Endometrial microvascular endothelial cells (primary cell): ENCODE measurements around the gene SKOR1. TPM values are rescaled to one million over a fixed set of nuclear protein-coding genes. Genes with fewer than 3 reads are reported as not detected.

Experiments
- in situ Hi-C: cut with HindIII; loops from 2 replicates; pipeline ENCODE4 v1.10.0; 2017; ENCODE audit warnings: low sequenced_read_pairs, low pct_unique_long_range_greater_than_20kb; ENCODE audit errors: inconsistent ontology term
- total RNA-seq: library from RNA; depleted of rRNA; stranded (reverse); fragments of >200 nt; gene quantifications from one replicate; pipeline ENCODE4 v1.2.3, GENCODE V29; 2015; ENCODE audit errors: inconsistent ontology term

The SKOR1 gene
- not detected for total RNA-seq

DNA sequence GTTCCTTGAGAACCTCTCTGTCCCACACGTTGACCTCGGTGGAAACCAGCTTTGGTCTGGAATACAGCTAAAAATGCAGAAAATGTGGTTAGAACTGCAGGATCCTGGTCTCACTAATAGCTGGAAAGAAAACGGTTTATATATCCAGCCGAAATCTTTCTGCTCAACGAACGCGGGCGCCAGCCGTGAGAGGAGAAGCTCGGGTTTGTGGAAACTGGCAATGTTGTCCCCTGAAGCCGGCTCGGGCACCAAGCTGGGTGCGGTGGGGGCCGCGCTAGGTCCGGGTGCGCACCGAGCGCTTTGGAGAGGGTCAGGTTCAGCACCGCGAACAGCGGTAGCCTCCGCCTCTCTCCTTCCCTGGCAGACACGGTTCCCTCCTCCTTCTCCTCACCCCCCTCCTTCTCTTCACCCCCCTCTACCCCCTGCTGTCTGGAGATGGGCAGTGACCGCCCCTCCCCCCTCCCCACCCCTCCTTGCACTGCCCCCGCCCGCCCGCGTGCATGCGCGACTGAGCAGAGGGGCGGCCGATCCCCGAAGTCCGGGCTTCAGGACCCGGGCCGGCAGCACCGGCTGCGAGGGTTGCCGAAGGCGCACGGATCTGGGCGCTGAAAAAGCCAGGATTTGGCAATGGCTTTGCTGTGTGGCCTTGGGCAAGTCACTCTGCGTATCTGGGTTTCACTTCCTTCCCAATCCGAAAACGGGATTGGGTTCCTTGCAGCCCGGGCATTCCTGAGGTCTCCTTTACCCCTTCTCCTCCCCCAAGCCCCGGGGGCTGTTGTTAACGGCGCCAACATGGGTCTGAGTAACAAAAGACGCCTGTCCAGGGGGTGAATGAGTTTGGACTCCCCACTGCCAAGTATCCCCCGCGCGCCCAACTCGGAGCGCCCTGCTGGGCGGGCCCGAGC, at the start of gene SKOR1:
TSS of gene SKOR1 (plus strand) at position 534 of the 905 bp plus-strand sequence. CDS start at position 628, 94 bp downstream.
- in situ Hi-C loops = no loop called here

DNA sequence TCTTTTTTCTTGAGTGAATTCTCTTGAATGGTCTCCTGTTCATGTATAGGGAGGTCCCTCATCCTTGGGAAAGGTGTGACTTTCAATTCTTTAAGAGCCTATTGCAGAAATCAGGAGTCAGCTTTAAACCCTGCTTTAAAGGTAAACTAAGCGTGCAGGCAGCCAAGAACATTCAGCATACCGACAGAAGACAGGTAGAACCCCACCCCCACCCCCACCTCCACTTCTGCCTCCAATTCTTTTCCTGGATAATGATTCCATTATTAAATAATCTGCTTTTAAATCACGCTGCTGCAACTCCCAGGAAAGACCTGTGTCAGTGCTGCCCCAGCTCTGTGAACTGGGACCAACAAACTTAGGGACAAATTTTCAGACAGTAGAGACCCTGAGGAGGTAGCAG, 49.3 kb upstream of the SKOR1 start:
- in situ Hi-C loops = no loop called here

DNA sequence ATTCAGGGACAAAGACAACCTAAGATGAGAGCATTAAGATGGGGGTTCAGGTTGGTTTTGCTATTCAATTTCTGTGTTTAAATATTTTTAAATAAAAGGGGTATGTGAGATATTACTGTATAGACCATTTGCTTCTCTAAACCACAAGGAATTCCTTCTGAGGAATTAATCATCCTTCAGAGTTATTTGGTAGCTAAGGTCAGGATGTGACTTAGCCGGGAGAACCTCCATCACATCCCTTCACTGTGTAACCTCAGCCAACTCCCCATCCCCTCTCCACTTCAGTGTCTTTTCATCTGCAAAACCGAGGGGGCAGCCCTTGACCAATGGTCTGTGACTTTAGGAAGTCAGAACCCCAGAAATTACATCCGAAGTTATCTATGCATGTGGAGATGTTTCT, 48.7 kb upstream of the SKOR1 start:
- in situ Hi-C loops = no loop called here

GRCh38 chr15:67777071-67777470, 48.2 kb upstream of the SKOR1 start:
- in situ Hi-C loops = no loop called here

- in situ Hi-C loops = no loop called here
Observed at GRCh38 chr15:67777773-67778172, 47.5 kb upstream of the SKOR1 start.

GRCh38 chr15:67778968-67779548, 46.3 kb upstream of the SKOR1 start:
- in situ Hi-C loops = no loop called here

DNA sequence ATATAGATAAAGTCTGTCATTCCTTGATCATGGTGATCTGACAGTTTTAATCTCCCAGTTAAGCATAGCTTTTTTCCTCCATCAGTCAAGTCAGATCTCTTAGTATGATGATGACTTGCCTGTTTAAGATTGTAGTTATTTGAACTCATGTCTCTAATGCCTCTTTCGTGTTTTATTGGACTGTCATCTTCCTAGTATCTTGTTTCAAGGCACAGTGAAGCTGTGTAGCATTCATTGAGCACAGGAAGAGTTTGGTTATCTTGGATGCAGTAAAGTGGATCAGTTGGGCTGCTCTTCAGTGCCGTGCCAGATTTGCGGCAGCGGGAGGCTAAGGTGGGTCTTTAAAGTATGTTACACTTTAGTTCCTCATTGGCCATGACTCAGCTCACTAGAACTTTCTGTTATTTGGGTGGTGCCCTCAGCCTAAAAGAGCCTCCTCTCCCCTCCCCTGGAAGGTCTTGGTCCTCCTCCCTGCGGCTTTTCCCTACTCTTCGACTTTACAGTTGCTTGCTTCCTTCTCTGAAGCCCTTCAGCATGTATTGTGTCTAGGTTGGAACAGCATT, 45.7 kb upstream of the SKOR1 start:
- in situ Hi-C loops = no loop called here

- in situ Hi-C loops = no loop called here
Observed at GRCh38 chr15:67781061-67781460, 44.2 kb upstream of the SKOR1 start.

GRCh38 chr15:67781907-67782690, 43.2 kb upstream of the SKOR1 start:
- in situ Hi-C loops = no loop called here

DNA sequence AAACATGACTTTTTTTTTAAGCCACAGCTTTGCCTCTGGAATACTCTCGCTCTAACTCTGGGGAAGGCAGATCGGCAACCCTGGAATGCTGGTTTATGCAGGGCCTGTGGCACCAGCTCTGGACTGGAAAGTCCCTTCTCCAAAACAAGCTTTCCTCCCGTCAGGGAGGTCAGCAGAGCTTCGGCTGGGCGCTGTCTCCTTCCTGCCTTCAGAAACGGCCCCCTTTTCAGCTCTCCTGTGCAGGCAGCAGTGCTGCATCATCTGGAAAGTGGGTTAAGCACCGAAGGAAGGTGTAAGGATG, 42.7 kb upstream of the SKOR1 start:
- in situ Hi-C loops = no loop called here

DNA sequence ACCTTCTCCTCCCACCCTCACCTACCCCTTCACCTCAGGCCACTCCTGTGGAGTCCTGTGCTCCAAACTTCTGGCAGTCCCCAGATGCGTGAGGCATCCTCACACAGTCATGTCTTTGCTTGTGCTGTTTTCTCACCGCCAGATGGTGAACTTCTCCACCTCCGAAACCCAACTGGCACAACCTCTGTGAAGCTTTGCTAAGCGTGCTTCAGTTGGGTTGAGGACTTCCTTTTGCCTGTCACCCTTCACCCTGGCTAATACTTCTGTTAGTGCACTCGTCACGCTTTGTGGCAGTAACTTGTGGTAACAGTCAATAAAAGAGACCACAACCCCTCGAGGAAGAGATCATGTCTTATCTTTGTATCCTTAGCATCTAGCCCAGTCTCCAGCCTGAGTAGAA, 42.0 kb upstream of the SKOR1 start:
- in situ Hi-C loops = no loop called here

DNA sequence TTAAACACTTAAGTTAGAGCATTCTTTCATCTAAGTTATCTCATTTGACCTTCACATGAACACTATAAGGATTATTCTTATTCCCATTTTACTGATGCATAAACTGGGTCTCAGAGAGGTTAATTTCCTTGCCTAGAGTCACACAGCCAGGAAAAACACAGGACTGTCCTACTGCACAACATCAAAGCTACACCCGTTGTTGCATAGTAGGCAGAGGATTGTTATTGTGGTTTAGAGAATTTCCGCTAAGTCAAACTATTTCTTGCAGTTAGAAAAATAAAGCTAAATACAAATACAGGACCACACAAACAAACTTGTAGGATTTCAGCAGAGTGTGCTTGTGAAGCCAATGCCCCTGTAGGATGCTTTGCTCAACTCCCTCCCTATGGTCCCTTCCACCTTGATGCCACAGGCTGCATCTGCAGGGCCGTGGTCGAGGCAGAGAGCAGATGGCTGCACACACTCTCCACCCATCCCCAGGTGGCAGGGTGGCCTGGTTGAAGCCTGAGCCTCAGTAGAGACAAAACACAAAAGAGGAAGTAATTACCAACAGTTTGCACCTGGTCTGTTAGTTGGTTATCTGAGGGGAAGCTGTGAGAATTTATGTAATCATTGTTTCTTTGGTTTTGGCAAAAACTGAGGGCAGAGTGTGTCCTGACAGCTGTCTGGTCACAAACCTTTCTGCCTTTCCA, 41.1 kb upstream of the SKOR1 start:
- in situ Hi-C loops = no loop called here

- in situ Hi-C loops = no loop called here
Observed at GRCh38 chr15:67784856-67785430, 40.4 kb upstream of the SKOR1 start.

- in situ Hi-C loops = no loop called here
Observed at GRCh38 chr15:67785431-67785830, 39.9 kb upstream of the SKOR1 start.

DNA sequence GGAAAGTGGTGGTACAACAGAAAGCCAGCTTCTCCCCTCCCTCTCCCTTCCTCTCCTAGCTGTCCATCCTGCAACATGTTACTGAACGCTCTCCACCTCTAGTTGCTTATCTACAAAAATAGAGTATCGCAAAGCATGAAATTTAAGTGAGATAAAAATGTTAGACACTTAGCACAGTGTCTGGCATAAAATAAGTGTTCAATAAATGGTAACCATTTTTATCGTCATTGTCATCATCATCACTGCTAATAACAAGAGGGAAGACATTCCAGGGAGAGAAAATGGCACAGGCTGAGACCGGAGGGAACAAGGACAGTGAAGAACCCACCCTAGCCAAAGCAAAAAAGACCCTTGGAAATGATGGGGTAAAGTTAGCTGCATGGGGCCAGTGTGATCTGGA, 38.7 kb upstream of the SKOR1 start:
- in situ Hi-C loops = no loop called here

DNA sequence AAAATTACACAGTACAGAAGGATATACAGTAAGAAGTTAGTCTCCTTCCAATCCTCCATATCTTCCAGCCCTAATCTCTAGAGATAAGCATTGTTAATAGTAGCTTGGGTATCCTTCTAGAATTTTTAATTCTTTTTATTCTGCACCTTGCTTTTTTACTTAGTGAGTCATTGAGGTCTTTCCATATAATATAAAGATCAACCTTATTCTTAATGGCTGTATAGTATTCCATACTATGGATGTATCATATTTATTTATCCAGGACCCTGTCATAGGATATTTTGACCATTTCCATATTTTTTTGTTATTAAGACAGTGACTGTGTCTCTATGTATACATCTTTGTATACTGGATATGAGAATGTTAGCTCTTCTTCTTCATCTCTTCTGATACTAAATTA, 36.3 kb upstream of the SKOR1 start:
- in situ Hi-C loops = no loop called here

DNA sequence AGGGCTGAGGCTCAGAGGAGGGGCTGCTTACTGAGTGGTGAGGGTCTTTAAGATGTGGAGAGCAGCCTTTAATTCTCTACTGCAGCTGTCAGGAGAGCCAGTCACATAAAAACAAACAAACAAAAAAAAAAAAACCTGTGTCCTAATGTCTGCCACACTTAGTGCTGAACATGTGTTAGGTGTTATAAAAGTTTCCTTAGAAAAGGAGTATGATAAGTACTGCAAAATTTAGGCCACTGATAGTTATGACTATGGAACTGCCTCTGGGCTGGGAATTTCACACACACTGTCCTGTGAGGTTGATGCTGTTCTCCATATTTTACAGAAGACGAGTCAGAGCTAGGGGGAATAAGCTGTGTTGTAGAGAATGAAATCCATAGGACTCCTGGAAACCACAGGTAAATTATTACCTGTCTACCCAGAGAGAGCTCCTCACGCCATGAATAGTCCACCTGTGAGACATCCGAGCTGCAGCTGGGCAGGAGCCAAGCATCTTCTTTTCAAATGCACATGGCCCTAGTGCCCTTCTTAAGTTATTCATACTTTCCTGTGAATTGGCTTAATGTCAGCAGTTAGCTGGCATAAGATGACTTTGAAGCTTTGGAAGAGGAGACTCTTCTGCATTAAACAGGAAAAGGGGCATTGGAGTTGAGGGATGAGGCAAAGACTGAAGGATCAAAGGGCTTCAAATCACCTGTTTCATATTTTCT, 34.5 kb upstream of the SKOR1 start:
- in situ Hi-C loops = no loop called here

GRCh38 chr15:67792250-67792942, 32.9 kb upstream of the SKOR1 start:
- in situ Hi-C loops = no loop called here
